Vagina (tissue), 2 donors: ENCODE data around the gene ENAH.

ENCODE experiments used
- CTCF ChIP-seq, 3 experiments: fragments of 450-650 bp in 2 of 3; fragments of 200-600 bp in 1 of 3; sonication (generic) in 1 of 3; IDR thresholded peaks; one replicate each; pipeline ENCODE4 v1.5.1; 2017 to 2019; ENCODE audit warnings: antibody characterized with exemption in 3 of 3, mild to moderate bottlenecking in 2 of 3, moderate library complexity in 2 of 3
- POLR2A ChIP-seq, 2 donors: fragments of 450-650 bp; IDR thresholded peaks; one replicate each; pipeline ENCODE4 v1.6.1; 2017; ENCODE audit warnings: antibody characterized with exemption in 2 of 2, mild to moderate bottlenecking in 2 of 2, moderate library complexity in 2 of 2

- TF ChIP-seq CTCF (IDR thresholded peaks at IDR 0.05) (no peak), POLR2A (IDR thresholded peaks at IDR 0.05) (no peak)
Observed at GRCh38 chr1:225637651-225638199, 15.2 kb downstream of the ENAH start.
